Colonic mucosa (tissue), 4 donors: ENCODE measurements around the gene SCFD2. TPM values are rescaled to one million over a fixed set of nuclear protein-coding genes. Genes with fewer than 3 reads are reported as not detected.

Source experiments
- DNase-seq: peaks from one replicate; pipeline ENCODE4 v3.0.0-alpha.2; 2020
- H3K27ac ChIP-seq: fragments of 200-600 bp; one replicate; pipeline ENCODE4 v1.8.0; 2021
- H3K27me3 ChIP-seq: fragments of 200-600 bp; one replicate; pipeline ENCODE4 v1.8.0; 2021
- H3K36me3 ChIP-seq: fragments of 200-600 bp; one replicate; pipeline ENCODE4 v1.8.0; 2021
- H3K4me1 ChIP-seq: fragments of 200-600 bp; one replicate; pipeline ENCODE4 v1.8.0; 2021; ENCODE audit warnings: mild to moderate bottlenecking
- H3K4me3 ChIP-seq: fragments of 200-600 bp; one replicate; pipeline ENCODE4 v1.8.0; 2021
- H3K9ac ChIP-seq, 2 donors: one replicate each; pipeline ENCODE4 v1.7.0; 2013; ENCODE audit warnings: control low read depth in 2 of 2, low read depth in 2 of 2, low read length in 2 of 2
- H3K9me3 ChIP-seq: fragments of 200-600 bp; one replicate; pipeline ENCODE4 v1.8.0; 2021
- CTCF ChIP-seq: fragments of 200-600 bp; IDR thresholded peaks from one replicate; pipeline ENCODE4 v1.8.0; 2022; ENCODE audit warnings: antibody characterized with exemption, mild to moderate bottlenecking
- intact Hi-C: fragments of 100-400 bp; cut with DNase I; formaldehyde crosslinking; loops from one replicate; pipeline ENCODE4 v1.14.1; 2022
- total RNA-seq, 2 donors: library from RNA; stranded (reverse); fragmentation: NEBNext Ultra II Directional in 1 of 2; extraction: Animal tissue kit (Norgen Biotek cat#: 25700) in 1 of 2; gene quantifications; one replicate each; pipeline ENCODE4 v1.2.1, GENCODE V29; 2021
- donor health status: healthy.
- donor health status: DM: no; HTN: no; CAD: no.
- donor health status: DM: no; HTN: no; CAD: no.

Gene SCFD2
- total RNA-seq, 2 donors from 2014 or later, result 11.5 to 29.4 TPM

- Histone ChIP-seq H3K9me3 (no peaks in the 10 kb centered on the region), H3K4me3 (no peak overlapping the region), H3K27ac (no peak overlapping the region), H3K27me3 (no peaks in the 10 kb centered on the region), H3K36me3 (no peaks in the 10 kb centered on the region), H3K9ac (no peak overlapping the region), H3K4me1 (no peaks in the 10 kb centered on the region)
- TF ChIP-seq CTCF, result no peak
- intact Hi-C loops, result no loop called here
- no peak for DNase-seq
Observed at GRCh38 chr4:53314252-53314651, 51.6 kb downstream of the SCFD2 start.

DNA sequence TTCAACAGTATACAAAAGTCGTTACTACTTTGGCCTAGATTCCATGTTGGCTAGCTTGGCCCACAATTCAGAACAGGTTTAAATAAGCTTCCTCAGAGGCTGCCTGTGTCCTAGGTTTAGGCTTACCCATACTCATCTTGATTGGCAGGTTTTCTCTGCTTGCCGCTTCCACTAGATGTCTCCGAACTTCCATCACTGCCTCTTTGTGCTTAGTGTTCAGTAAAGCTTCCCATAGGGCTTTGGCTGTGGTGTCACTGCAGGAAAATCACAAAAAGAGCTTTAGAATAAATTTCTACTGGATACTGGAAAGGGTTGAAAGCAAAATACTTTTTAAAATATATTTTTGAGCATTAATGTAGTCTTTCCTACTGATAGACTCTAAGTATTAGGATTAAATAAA is 52.4 kb downstream of the SCFD2 start:
- no peak for DNase-seq
- intact Hi-C loops, result no loop called here

DNA sequence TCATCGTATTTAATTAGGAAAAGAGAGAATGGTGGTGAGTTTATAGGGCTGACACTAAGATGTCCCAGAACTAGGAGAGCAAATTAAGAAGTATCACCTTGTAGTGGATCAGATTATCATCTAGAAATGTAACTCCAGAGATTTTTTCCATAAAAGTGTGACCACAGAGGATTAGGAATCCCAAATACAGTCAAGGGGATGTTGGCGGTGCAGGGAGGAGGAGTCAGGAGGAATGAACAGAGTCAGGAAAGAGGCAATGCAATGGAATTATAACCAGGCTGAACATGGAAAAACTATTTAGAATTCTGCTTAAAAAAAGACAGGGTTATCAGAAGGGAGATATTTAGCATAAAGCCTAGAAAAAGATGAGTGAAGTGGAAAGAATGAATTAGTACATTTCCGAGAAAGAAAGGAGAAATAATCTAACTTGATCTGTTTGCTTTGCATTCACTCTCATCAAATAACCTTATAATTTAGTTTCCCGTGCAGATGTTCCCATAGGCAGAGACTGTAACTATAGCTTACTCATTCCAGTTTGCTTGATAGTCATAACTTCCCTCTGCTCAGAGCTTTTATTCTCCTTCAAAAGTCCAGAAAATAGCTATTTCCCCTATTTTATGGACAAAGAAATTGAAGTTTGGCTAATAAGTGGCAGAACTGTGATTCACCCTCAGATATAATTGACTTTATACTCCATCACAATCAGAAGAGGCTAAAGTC is 56.4 kb downstream of the SCFD2 start:
- H3K9me3 ChIP-seq, result no peaks in the 10 kb centered on the region
- H3K27me3 ChIP-seq, result no peaks in the 10 kb centered on the region
- H3K4me3 ChIP-seq, result no peak overlapping the region
- no peak for DNase-seq
- H3K36me3 ChIP-seq, result no peaks in the 10 kb centered on the region
- no peak for TF ChIP-seq CTCF
- intact Hi-C loops, result no loop called here
- no peak overlapping the region for H3K27ac ChIP-seq
- H3K9ac ChIP-seq, result no peak overlapping the region
- H3K4me1 ChIP-seq, result no peaks in the 10 kb centered on the region

More for the DNA sequence above, 52.4 kb downstream of the SCFD2 start:
- Histone ChIP-seq H3K4me3 (no peak overlapping the region), H3K9me3 (no peaks in the 10 kb centered on the region), H3K9ac (no peak overlapping the region), H3K27ac (no peak overlapping the region), H3K4me1 (no peaks in the 10 kb centered on the region), H3K27me3 (no peaks in the 10 kb centered on the region), H3K36me3 (no peaks in the 10 kb centered on the region)
- no peak for TF ChIP-seq CTCF

- no peak for DNase-seq
- H3K27me3 ChIP-seq, result no peaks in the 10 kb centered on the region
- no peaks in the 10 kb centered on the region for H3K36me3 ChIP-seq
- H3K4me1 ChIP-seq, result no peaks in the 10 kb centered on the region
- no peak overlapping the region for H3K27ac ChIP-seq
- TF ChIP-seq CTCF, result no peak
- H3K9ac ChIP-seq, result no peak overlapping the region
- intact Hi-C loops, result no loop called here
- no peaks in the 10 kb centered on the region for H3K9me3 ChIP-seq
- no peak overlapping the region for H3K4me3 ChIP-seq
Observed at GRCh38 chr4:53307819-53308780, 57.8 kb downstream of the SCFD2 start.

DNA sequence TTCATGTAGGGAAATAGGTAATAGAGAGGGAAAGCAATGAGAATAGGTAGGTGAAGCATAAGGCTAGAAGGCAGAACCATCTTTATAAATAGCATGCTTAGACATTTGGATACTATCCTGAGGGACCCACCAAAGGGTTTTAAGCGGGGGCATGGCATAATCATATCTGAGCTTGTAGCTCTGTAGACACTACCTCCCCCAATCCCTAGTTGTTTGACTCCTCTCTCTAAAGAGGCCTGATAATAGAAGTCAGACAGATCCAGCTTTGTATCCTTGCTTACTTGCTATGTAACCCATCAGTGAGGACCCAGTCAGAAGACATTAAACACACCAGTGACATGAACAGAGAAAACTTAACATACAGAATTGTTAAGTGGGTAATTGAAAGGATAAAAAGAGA is 58.7 kb downstream of the SCFD2 start:
- TF ChIP-seq CTCF, result no peak
- Histone ChIP-seq H3K36me3 (no peaks in the 10 kb centered on the region), H3K9ac (no peak overlapping the region), H3K27ac (no peak overlapping the region), H3K4me1 (no peaks in the 10 kb centered on the region), H3K4me3 (no peak overlapping the region), H3K9me3 (no peaks in the 10 kb centered on the region), H3K27me3 (no peaks in the 10 kb centered on the region)
- DNase-seq, result no peak
- intact Hi-C loops, result no loop called here
